GM12878 (cell line): Measurements from ENCODE around the gene NKAIN2. TPM values are rescaled to one million over a fixed set of nuclear protein-coding genes. Genes with fewer than 3 reads are reported as not detected.

ENCODE experiments used
- ATAC-seq: fragments of 200-7000 bp; cut with Tn5 transposase; 3 replicates; pipeline ENCODE4 v1.9.1; 2020; ENCODE audit warnings: mild to moderate bottlenecking, moderate library complexity
- BruUV-seq: library from RNA; stranded (reverse); fragments of 400-500 nt; replicated peaks from 2 replicates; lab custom pipeline; 2021; lab: Mats Ljungman, UMichigan
- CTCF ChIA-PET: fragments of 300-600 bp; sonication (Branson Sonifier 250); formaldehyde crosslinking; extraction: SDS; loops from one replicate; lab custom pipeline; 2021; ENCODE audit warnings: inconsistent platforms; lab: Yijun Ruan, JAX
- POLR2A ChIA-PET: fragments of 350-600 bp; formaldehyde crosslinking; extraction: SDS; loops from one replicate; lab custom pipeline; 2021; ENCODE audit warnings: inconsistent platforms; lab: Charles Lee
- RAD21 ChIA-PET: fragments of 300-600 bp; sonication (Branson Sonifier 250); formaldehyde crosslinking; loops from one replicate; lab custom pipeline; 2023; ENCODE audit warnings: antibody characterized with exemption; ENCODE audit not compliant: unreplicated experiment; lab: Charles Lee
- SMC1A ChIA-PET: fragments of 300-600 bp; sonication (Branson Sonifier 250); formaldehyde crosslinking; loops from one replicate; lab custom pipeline; 2023; ENCODE audit not compliant: unreplicated experiment, uncharacterized antibody; lab: Charles Lee
- DNase-seq: peaks from one replicate; pipeline ENCODE4 v3.0.0-alpha.2; 2011; ENCODE audit warnings: low read depth, low spot score
- FAIRE-seq: peaks from 3 replicates; lab custom pipeline; 2011; peaks lifted over from hg19 to GRCh38; lab: Jason Lieb, UNC
- H2AFZ ChIP-seq: 2 replicates; pipeline ENCODE4 v1.6.0; 2011; ENCODE audit warnings: low read depth, low read length, control low read depth; ENCODE audit not compliant: control insufficient read depth
- H3K27ac ChIP-seq: 2 replicates; pipeline ENCODE4 v1.5.1; 2011; ENCODE audit warnings: control low read depth; ENCODE audit not compliant: control insufficient read depth, insufficient read depth
- H3K27me3 ChIP-seq, 2 experiments: replicated peaks in 1 of 2; 2 replicates each; pipeline versions ENCODE4 v1.6.0 to v1.6.1; 2011; ENCODE audit warnings: low read length in 1 of 2; ENCODE audit not compliant: control insufficient read depth in 2 of 2, insufficient read depth in 2 of 2
- H3K36me3 ChIP-seq, 2 experiments: 2 replicates each; pipeline ENCODE4 v1.5.1; 2011; ENCODE audit warnings: low read length in 1 of 2; ENCODE audit not compliant: control insufficient read depth in 2 of 2, insufficient read depth in 2 of 2
- H3K4me1 ChIP-seq: 2 replicates; pipeline ENCODE4 v1.6.1; 2011; ENCODE audit warnings: mild to moderate bottlenecking, low read length, moderate library complexity, mixed read lengths; ENCODE audit not compliant: control insufficient read depth, insufficient read depth
- H3K4me2 ChIP-seq: 2 replicates; pipeline ENCODE4 v1.6.0; 2011; ENCODE audit warnings: control low read depth; ENCODE audit not compliant: control insufficient read depth, insufficient read depth
- H3K4me3 ChIP-seq: fragments of 200-600 bp; sonication (generic); 2 replicates; pipeline ENCODE4 v1.5.1; 2016
- H3K79me2 ChIP-seq: 2 replicates; pipeline ENCODE4 v1.6.0; 2011; ENCODE audit warnings: low read length; ENCODE audit not compliant: control insufficient read depth, insufficient read depth
- H3K9ac ChIP-seq: 2 replicates; pipeline ENCODE4 v1.8.0; 2011; ENCODE audit warnings: low read length, control low read depth, mixed read lengths; ENCODE audit not compliant: control insufficient read depth, insufficient read depth
- H3K9me3 ChIP-seq: replicated peaks from 3 replicates; pipeline ENCODE4 v1.5.1; 2011; ENCODE audit warnings: mild to moderate bottlenecking, low read length; ENCODE audit not compliant: control insufficient read depth, insufficient read depth
- H4K20me1 ChIP-seq: 2 replicates; pipeline ENCODE4 v1.6.0; 2011; ENCODE audit not compliant: control insufficient read depth, insufficient read depth
- IKZF1 ChIP-seq: fragments of 450-650 bp; conservative IDR thresholded peaks from 2 replicates; pipeline ENCODE4 v1.6.1; 2017; ENCODE audit warnings: antibody characterized with exemption, mild to moderate bottlenecking
- MTA2 ChIP-seq: fragments of 450-650 bp; IDR thresholded peaks from 2 replicates; pipeline ENCODE4 v1.6.1; 2016; ENCODE audit warnings: low read depth, mild to moderate bottlenecking, moderate library complexity
- WGBS: methylation state at CpG from one replicate; pipeline ENCODE4 v1.1.6; 2016; ENCODE audit warnings: low lambda C conversion rate; ENCODE audit not compliant: insufficient replicate concordance, insufficient coverage; ENCODE audit errors: missing lambda C conversion rate; 5-methylcytosine and 5-hydroxymethylcytosine counted together
- in situ Hi-C: fragments of 300-500 bp; cut with MboI; formaldehyde crosslinking; loops from 9 replicates; pipeline ENCODE4 v1.14.3; 2018; ENCODE audit warnings: mixed read lengths
- intact Hi-C: fragments of 100-400 bp; cut with micrococcal nuclease; formaldehyde crosslinking; loops from one replicate; pipeline ENCODE4 v1.14.2; 2022; ENCODE audit not compliant: unreplicated experiment
- polyA plus RNA-seq, 11 experiments: library from polyadenylated mRNA; depleted of rRNA in 4 of 11; unstranded in 6 of 11; stranded (reverse) in 5 of 11; fragments of >200 nt; fragmentation: Nextera tagmentation in 4 of 11; fragmentation: Illumina TruSeq in 1 of 11; extraction: Ambion mirVana in 4 of 11; extraction: Trizol in 1 of 11; gene quantifications; 1 replicate in 1 of 11; 2 replicates in 10 of 11; pipeline versions ENCODE4 v1.2.1 to v1.2.3, GENCODE V29; 2011 to 2016; ENCODE audit warnings: inconsistent platforms in 2 of 11, missing spikeins in 2 of 11, low read depth in 1 of 11
- total RNA-seq, 4 experiments: library from RNA; depleted of rRNA in 3 of 4; stranded (reverse); fragments of >200 nt in 3 of 4; fragmentation: Illumina TruSeq in 1 of 4; extraction: Trizol in 1 of 4; gene quantifications; 2 replicates each; pipeline versions ENCODE4 v1.2.1 to v1.2.3, GENCODE V29; 2013 to 2021
- TF ChIP-seq, protein P1 (sequence below): fragments of 450-650 bp; formaldehyde crosslinking; IDR thresholded peaks from 2 replicates; pipeline ENCODE4 v1.4.0; 2022; ENCODE audit warnings: mild to moderate bottlenecking, moderate library complexity

Gene NKAIN2
- total and polyA plus RNA-seq, 10 of the 15 experiments (the other 5 are each of a cell fraction or from before 2014, with no cell fraction given): not detected

DNA sequence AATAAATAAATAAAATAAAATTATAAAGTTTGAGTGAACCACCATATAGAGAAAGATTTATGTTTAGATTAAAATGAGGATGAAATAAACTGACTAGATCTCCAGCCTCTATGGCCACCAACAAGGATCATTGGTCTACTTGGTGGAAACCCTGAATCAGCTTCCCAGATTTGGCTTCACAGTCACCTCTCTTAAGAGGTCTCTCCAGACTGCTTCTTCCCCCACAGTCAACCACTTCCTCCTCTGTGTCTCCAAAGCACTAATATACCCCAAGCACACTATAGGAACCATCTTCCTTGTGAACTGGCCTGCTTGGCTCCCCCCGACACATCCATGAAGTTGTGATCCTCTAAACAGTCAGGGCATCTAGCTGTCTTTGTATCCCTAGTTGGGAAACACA, 629.0 kb downstream of the NKAIN2 start:
- BruUV-seq: no TSS peak
- no peak for ATAC-seq
- no peak overlapping the region for H2AFZ ChIP-seq

More for the DNA sequence above, 629.0 kb downstream of the NKAIN2 start:
- ChIA-PET SMC1A (no interaction called here), RAD21 (no interaction called here), POLR2A (no interaction called here), CTCF (no interaction called here)
- H3K4me2 ChIP-seq: no peak overlapping the region
- intact Hi-C loops (no loop called here), in situ Hi-C loops (no loop called here)
- FAIRE-seq: no peak
- no peaks in the 10 kb centered on the region for H3K9me3 ChIP-seq
- TF ChIP-seq IKZF1: no peak
- TF ChIP-seq MTA2: no peak
- TF ChIP-seq, protein P1, sequence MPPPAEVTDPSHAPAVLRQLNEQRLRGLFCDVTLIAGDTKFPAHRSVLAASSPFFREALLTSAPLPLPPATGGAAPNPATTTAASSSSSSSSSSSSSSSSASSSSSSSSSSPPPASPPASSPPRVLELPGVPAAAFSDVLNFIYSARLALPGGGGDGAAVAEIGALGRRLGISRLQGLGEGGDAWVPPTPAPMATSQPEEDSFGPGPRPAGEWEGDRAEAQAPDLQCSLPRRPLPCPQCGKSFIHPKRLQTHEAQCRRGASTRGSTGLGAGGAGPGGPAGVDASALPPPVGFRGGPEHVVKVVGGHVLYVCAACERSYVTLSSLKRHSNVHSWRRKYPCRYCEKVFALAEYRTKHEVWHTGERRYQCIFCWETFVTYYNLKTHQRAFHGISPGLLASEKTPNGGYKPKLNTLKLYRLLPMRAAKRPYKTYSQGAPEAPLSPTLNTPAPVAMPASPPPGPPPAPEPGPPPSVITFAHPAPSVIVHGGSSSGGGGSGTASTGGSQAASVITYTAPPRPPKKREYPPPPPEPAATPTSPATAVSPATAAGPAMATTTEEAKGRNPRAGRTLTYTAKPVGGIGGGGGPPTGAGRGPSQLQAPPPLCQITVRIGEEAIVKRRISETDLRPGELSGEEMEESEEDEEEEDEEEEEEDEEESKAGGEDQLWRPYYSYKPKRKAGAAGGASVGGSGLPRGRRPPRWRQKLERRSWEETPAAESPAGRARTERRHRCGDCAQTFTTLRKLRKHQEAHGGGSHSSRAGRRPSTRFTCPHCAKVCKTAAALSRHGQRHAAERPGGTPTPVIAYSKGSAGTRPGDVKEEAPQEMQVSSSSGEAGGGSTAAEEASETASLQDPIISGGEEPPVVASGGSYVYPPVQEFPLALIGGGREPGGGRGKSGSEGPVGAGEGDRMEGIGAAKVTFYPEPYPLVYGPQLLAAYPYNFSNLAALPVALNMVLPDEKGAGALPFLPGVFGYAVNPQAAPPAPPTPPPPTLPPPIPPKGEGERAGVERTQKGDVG (CRISPR knock-in tag): no peak
- no peak overlapping the region for H3K27ac ChIP-seq
- 0% methylated on average over 1 of the region's 1 CpG for WGBS
- no peaks in the 10 kb centered on the region for H3K36me3 ChIP-seq
- H3K79me2 ChIP-seq: no peaks in the 10 kb centered on the region
- no peaks in the 10 kb centered on the region for H3K27me3 ChIP-seq
- H3K4me1 ChIP-seq: no peaks in the 10 kb centered on the region
- no peak overlapping the region for H3K4me3 ChIP-seq
- H3K9ac ChIP-seq: no peak overlapping the region
- no peak for DNase-seq
- H4K20me1 ChIP-seq: no peaks in the 10 kb centered on the region
